ENCODE results near the gene ITIH2.
"Not testable (repeated sequence)": the region's sequence is repeated elsewhere in the genome, so short reads cannot be mapped to it uniquely, and the experiment has no call there.

ITIH2 gene

GRCh38 chr10:7696545-7696944 is 6.6 kb upstream of the ITIH2 start:
- no peak for DNase-seq

GRCh38 chr10:7697426-7697825 is 5.7 kb upstream of the ITIH2 start:
- no peak for DNase-seq

GRCh38 chr10:7700577-7701125 is 2.5 kb upstream of the ITIH2 start:
- DNase-seq: no peak

- DNase-seq: no peak
Observed at GRCh38 chr10:7701158-7701742, 1.9 kb upstream of the ITIH2 start.

- no peak for DNase-seq
Observed at GRCh38 chr10:7702288-7702812, 766 bp upstream of the ITIH2 start.

- DNase-seq: no peak
Observed at GRCh38 chr10:7704071-7705016, 1.2 kb downstream of the ITIH2 start.

GRCh38 chr10:7705341-7705740 is 2.2 kb downstream of the ITIH2 start:
- DNase-seq: no peak

- no peak for DNase-seq
Observed at GRCh38 chr10:7706534-7707073, 3.5 kb downstream of the ITIH2 start.

- no peak for DNase-seq
Observed at GRCh38 chr10:7707102-7707501, 4.0 kb downstream of the ITIH2 start.

- no peak for DNase-seq
Observed at GRCh38 chr10:7707858-7708622, 4.9 kb downstream of the ITIH2 start.

GRCh38 chr10:7708832-7709231 is 5.7 kb downstream of the ITIH2 start:
- DNase-seq: no peak

GRCh38 chr10:7710446-7710845 is 7.3 kb downstream of the ITIH2 start:
- DNase-seq: no peak

- not testable (repeated sequence) for DNase-seq
Observed at GRCh38 chr10:7711075-7711474, 8.0 kb downstream of the ITIH2 start.

GRCh38 chr10:7715515-7715914 is 12.4 kb downstream of the ITIH2 start:
- DNase-seq: no peak

- DNase-seq: no peak
Observed at GRCh38 chr10:7717767-7718166, 14.7 kb downstream of the ITIH2 start.

- no peak for DNase-seq
Observed at GRCh38 chr10:7718685-7719084, 15.6 kb downstream of the ITIH2 start.

- no peak for DNase-seq
Observed at GRCh38 chr10:7720478-7720877, 17.4 kb downstream of the ITIH2 start.

- DNase-seq: no peak
Observed at GRCh38 chr10:7722927-7723529, 19.9 kb downstream of the ITIH2 start.

- DNase-seq: no peak
Observed at GRCh38 chr10:7734821-7735220, 31.7 kb downstream of the ITIH2 start.

GRCh38 chr10:7738536-7739407 is 35.7 kb downstream of the ITIH2 start:
- no peak for DNase-seq

GRCh38 chr10:7744307-7744706 is 41.2 kb downstream of the ITIH2 start:
- no peak for DNase-seq
